OCI-LY7 (cell line): ENCODE data around the gene TTC38. TPM values are rescaled to one million over a fixed set of nuclear protein-coding genes. Genes with fewer than 3 reads are reported as not detected.
A peak's percentile ranks its signal among the peaks of the same experiment; 100 is the strongest.

Experiments used
- BruUV-seq: library from RNA; stranded (reverse); fragments of 400-500 nt; replicated peaks from 2 replicates; lab custom pipeline; 2021; lab: Mats Ljungman, UMichigan
- CTCF ChIA-PET: fragments of 300-600 bp; sonication (Branson Sonifier 250); formaldehyde crosslinking; loops from one replicate; lab custom pipeline; 2022; ENCODE audit warnings: antibody characterized with exemption; ENCODE audit not compliant: unreplicated experiment; lab: Charles Lee
- POLR2A ChIA-PET: fragments of 300-600 bp; sonication (Branson Sonifier 250); formaldehyde crosslinking; loops from one replicate; lab custom pipeline; 2022; ENCODE audit warnings: antibody characterized with exemption; lab: Charles Lee
- DNase-seq: peaks from one replicate; pipeline ENCODE4 v3.0.0-alpha.2; 2015; ENCODE audit warnings: low spot score
- H2AFZ ChIP-seq: fragments of 200-600 bp; sonication (generic), shearing (Covaris generic); 2 replicates; pipeline ENCODE4 v1.6.1; 2014; ENCODE audit warnings: mild to moderate bottlenecking, antibody characterized with exemption, low read length, moderate library complexity
- H3K27ac ChIP-seq: fragments of 200-600 bp; sonication (generic); 2 replicates; pipeline ENCODE4 v1.5.1; 2014; ENCODE audit warnings: mixed run types, low read depth, mild to moderate bottlenecking, moderate library complexity, low read length, inconsistent platforms; ENCODE audit not compliant: poor library complexity, severe bottlenecking
- H3K36me3 ChIP-seq: fragments of 200-600 bp; sonication (generic); 2 replicates; pipeline ENCODE4 v1.6.1; 2014; ENCODE audit warnings: mild to moderate bottlenecking, antibody characterized with exemption, low read length, moderate library complexity, mixed read lengths; ENCODE audit not compliant: insufficient read depth
- H3K4me1 ChIP-seq: fragments of 200-600 bp; sonication (generic); 2 replicates; pipeline ENCODE4 v1.5.1; 2014; ENCODE audit warnings: mild to moderate bottlenecking, low read length; ENCODE audit not compliant: insufficient read depth, poor library complexity, severe bottlenecking
- H3K4me2 ChIP-seq: fragments of 200-600 bp; sonication (generic); 2 replicates; pipeline ENCODE4 v1.6.1; 2014; ENCODE audit warnings: mild to moderate bottlenecking, low read length
- H3K4me3 ChIP-seq: fragments of 200-600 bp; sonication (generic); 2 replicates; pipeline ENCODE4 v1.5.1; 2014; ENCODE audit warnings: mild to moderate bottlenecking, low read depth, low read length; ENCODE audit not compliant: poor library complexity, severe bottlenecking
- H3K79me2 ChIP-seq: fragments of 200-600 bp; sonication (generic); 2 replicates; pipeline ENCODE4 v1.6.1; 2016; ENCODE audit warnings: low read depth, mild to moderate bottlenecking, low read length, moderate library complexity, mixed read lengths; ENCODE audit not compliant: insufficient read depth
- H3K9me2 ChIP-seq: fragments of 200-600 bp; sonication (generic); 2 replicates; pipeline ENCODE4 v1.6.1; 2016; ENCODE audit warnings: mild to moderate bottlenecking, low read length, mixed read lengths; ENCODE audit not compliant: insufficient read depth
- H3K9me3 ChIP-seq: fragments of 200-600 bp; sonication (generic); 2 replicates; pipeline ENCODE4 v1.6.1; 2014; ENCODE audit warnings: mild to moderate bottlenecking, mixed run types, low read length, mixed read lengths
- H4K20me1 ChIP-seq: fragments of 200-600 bp; sonication (generic); 2 replicates; pipeline ENCODE4 v1.6.1; 2014; ENCODE audit warnings: mild to moderate bottlenecking, antibody characterized with exemption, low read length, moderate library complexity, mixed read lengths; ENCODE audit not compliant: insufficient read depth
- CTCF ChIP-seq: fragments of 200-600 bp; sonication (generic); conservative IDR thresholded peaks from 2 replicates; pipeline ENCODE4 v1.5.1; 2014; ENCODE audit warnings: mild to moderate bottlenecking, antibody characterized with exemption, low read length, moderate library complexity, mixed read lengths
- EZH2phosphoT487 ChIP-seq: fragments of 200-600 bp; sonication (generic); IDR thresholded peaks from 2 replicates; pipeline ENCODE4 v1.6.1; 2018; ENCODE audit warnings: low read depth, borderline replicate concordance, mild to moderate bottlenecking, mixed run types, antibody characterized with exemption, low read length, moderate library complexity, mixed read lengths
- intact Hi-C: fragments of 100-400 bp; cut with micrococcal nuclease; formaldehyde crosslinking; loops from one replicate; pipeline ENCODE4 v1.10.0; 2022; ENCODE audit not compliant: unreplicated experiment
- total RNA-seq, 2 experiments: library from RNA; depleted of rRNA in 1 of 2; stranded (reverse); fragments of >200 nt in 1 of 2; shearing (Covaris generic) in 1 of 2; gene quantifications; 2 replicates each; pipeline ENCODE4 v1.2.3, GENCODE V29; 2014 to 2022

TTC38 gene
- total RNA-seq, 2 experiments from 2014 or later = 0.44 to 2.7 TPM

DNA sequence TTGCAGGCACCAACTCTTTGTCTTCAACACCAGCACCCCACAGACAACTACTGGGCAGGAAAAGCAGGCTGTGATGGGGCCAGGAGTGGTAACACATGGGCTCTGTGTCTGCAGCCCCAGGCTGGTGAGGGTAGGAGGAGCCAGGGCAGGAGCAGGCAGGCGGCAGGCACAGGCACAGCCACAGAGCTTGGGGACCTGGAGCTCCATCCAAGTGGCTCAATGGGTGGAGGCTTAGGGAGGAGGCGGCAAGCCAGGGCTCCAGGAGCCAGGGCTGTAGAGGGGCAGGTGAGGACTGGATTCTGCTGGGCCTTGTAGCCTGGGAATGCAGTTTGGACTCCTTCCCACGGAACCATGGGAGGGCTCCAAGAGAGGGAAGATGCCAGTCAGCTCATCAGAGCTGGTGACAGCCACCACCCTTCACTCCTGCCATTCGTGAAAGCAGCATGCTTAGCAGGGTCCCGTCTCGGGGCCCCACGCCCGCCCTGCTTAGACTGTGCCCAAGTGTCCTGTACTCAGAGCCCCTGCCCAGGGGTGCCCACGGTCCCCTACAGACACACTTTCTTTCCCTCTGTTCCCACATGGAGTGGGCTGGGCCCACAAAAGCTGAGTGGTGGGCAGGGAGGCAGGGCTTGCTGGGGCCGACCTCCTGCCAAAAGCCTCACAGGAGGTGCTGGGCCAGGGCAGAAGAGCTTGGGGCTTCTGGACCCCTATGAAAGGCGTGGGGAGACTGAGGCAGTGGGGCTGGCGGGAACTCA is 12.4 kb downstream of the TTC38 start:
- TF ChIP-seq EZH2phosphoT487 (no peak), CTCF (no peak)
- no TSS peak for BruUV-seq
- Histone ChIP-seq H3K9me2 (no peaks in the 10 kb centered on the region), H4K20me1 (no peaks in the 10 kb centered on the region), H3K27ac (no peak overlapping the region), H2AFZ (no peak overlapping the region), H3K4me3 (no peak overlapping the region), H3K4me2 (no peak overlapping the region), H3K79me2 (no peaks in the 10 kb centered on the region), H3K9me3 (peaks cover 4% of the 10 kb centered on the region; the same call in 1 of the 2 replicates), H3K36me3 (no peaks in the 10 kb centered on the region; the same call in 1 of the 2 replicates), H3K4me1 (peaks cover 8% of the 10 kb centered on the region)
- ChIA-PET POLR2A (interaction anchor here (0.5 kb wide), 1 partner anchor 68 kb away, joined by 3 read pairs; no protein-coding TSS in a partner anchor), CTCF (interaction anchor here (0.6 kb wide), 1 partner anchor 38 kb away, joined by 4 read pairs; no protein-coding TSS in a partner anchor)
- intact Hi-C loops = no loop called here
- DNase-seq = no peak

DNA sequence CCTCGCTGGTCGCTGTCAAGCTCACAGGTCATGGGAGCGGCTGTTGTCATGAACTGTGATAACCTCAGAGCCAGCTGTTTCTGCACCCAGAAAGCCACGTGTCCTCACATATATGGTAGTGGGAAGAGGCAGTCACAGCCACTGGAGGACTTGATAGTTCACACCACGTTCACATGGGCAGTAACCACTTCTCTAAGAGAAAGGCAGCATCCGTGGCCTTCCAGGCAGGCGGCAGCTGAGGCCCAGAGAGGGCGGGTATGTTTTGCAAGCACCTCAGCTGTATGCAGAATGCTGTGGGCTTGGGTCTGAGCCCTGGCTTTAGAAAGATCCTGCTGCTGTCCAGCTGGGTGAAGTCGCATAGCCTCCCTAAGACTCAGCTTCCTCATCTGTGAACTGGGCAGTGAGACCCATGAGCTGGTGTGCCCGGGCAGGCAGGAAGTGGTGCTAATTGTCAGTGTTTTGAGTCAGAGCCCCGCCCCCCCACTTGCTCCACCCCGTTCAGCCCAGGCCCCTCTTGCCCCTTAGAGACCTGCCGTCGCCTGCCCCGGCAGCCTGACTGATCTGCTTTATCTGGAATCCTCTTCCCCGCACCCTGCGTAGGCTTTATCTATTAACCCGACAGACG is 13.3 kb downstream of the TTC38 start:
- DNase-seq = peak; percentile 33
- no peak overlapping the region for H3K27ac ChIP-seq

More for the DNA sequence above, 13.3 kb downstream of the TTC38 start:
- H3K4me3 ChIP-seq = no peak overlapping the region
- H4K20me1 ChIP-seq = no peaks in the 10 kb centered on the region
- H3K9me3 ChIP-seq = no peaks in the 10 kb centered on the region
- no peak for TF ChIP-seq EZH2phosphoT487
- TF ChIP-seq CTCF = no peak
- peak overlapping the region; percentile 67; the same call in 1 of the 2 replicates for H2AFZ ChIP-seq
- ChIA-PET CTCF (no interaction called here), POLR2A (interaction anchor here (0.5 to 0.6 kb wide), 2 partner anchors 69 to 81 kb away, joined by 3 to 4 read pairs; no protein-coding TSS in a partner anchor)
- no peaks in the 10 kb centered on the region for H3K9me2 ChIP-seq
- no peak overlapping the region; the same call in 1 of the 2 replicates for H3K4me2 ChIP-seq
- no peaks in the 10 kb centered on the region for H3K36me3 ChIP-seq
- no TSS peak for BruUV-seq
- intact Hi-C loops = no loop called here
- H3K4me1 ChIP-seq = peaks cover 8% of the 10 kb centered on the region
- H3K79me2 ChIP-seq = no peaks in the 10 kb centered on the region
